K562 (cell line): ENCODE data around the gene SUPT3H. TPM values are rescaled to one million over a fixed set of nuclear protein-coding genes. Genes with fewer than 3 reads are reported as not detected.

Experiments used
- CCNT2 ChIP-seq: IDR thresholded peaks from 2 replicates; pipeline ENCODE4 v1.6.1; 2011; ENCODE audit warnings: borderline replicate concordance, low read depth, mild to moderate bottlenecking, moderate library complexity, mixed read lengths, low read length; ENCODE audit not compliant: insufficient read length; ENCODE audit errors: extremely low read depth
- E2F4 ChIP-seq: sonication (generic); formaldehyde crosslinking; IDR thresholded peaks from 2 replicates; pipeline ENCODE4 v1.8.0; 2022; ENCODE audit warnings: mild to moderate bottlenecking, low read depth, missing genetic modification reagents
- GABPA ChIP-seq: fragments of 200-800 bp; sonication (Bioruptor generic); conservative IDR thresholded peaks from 2 replicates; pipeline ENCODE4 v1.6.1; 2016; ENCODE audit warnings: low read depth, missing genetic modification characterization, missing compliant biosample characterization
- MXD1 ChIP-seq: fragments of 250-450 bp; sonication (Bioruptor Pico); IDR thresholded peaks from 2 replicates; pipeline ENCODE4 v1.8.0; 2021; ENCODE audit warnings: borderline replicate concordance, mild to moderate bottlenecking, moderate library complexity; ENCODE audit not compliant: poor library complexity, severe bottlenecking
- NONO ChIP-seq, 2 experiments: fragments of 200-400 bp in 1 of 2; fragments of 450-650 bp in 1 of 2; formaldehyde crosslinking in 1 of 2; IDR thresholded peaks; 2 replicates each; pipeline ENCODE4 v1.6.1; 2017; ENCODE audit warnings: low read depth in 2 of 2, mild to moderate bottlenecking in 2 of 2, moderate library complexity in 2 of 2, low read length in 1 of 2
- SAFB ChIP-seq: fragments of 200-400 bp; formaldehyde crosslinking; IDR thresholded peaks from 2 replicates; pipeline ENCODE4 v1.6.1; 2017; ENCODE audit warnings: low read depth, low read length, borderline replicate concordance
- TSC22D4 ChIP-seq: fragments of 450-650 bp; IDR thresholded peaks from 2 replicates; pipeline ENCODE4 v1.6.1; 2016; ENCODE audit warnings: missing genetic modification characterization, missing biosample characterization, control low read depth
- XRCC3 ChIP-seq: fragments of 450-650 bp; IDR thresholded peaks from 2 replicates; pipeline ENCODE4 v1.6.1; 2017; ENCODE audit warnings: mild to moderate bottlenecking, moderate library complexity
- ZNF121 ChIP-seq: sonication (generic); formaldehyde crosslinking; conservative IDR thresholded peaks from 2 replicates; pipeline ENCODE4 v1.8.0; 2022; ENCODE audit warnings: missing genetic modification reagents
- ZNF354B ChIP-seq: fragments of 250-450 bp; sonication (Bioruptor Pico); IDR thresholded peaks from 2 replicates; pipeline ENCODE4 v1.4.0; 2020
- ZNF785 ChIP-seq: fragments of 250-450 bp; sonication (Bioruptor Pico); IDR thresholded peaks from 2 replicates; pipeline ENCODE4 v1.4.0; 2020; ENCODE audit warnings: mild to moderate bottlenecking
- polyA plus RNA-seq, 8 experiments: library from polyadenylated mRNA; depleted of rRNA in 4 of 8; stranded (reverse) in 5 of 8; unstranded in 3 of 8; fragments of >200 nt; fragmentation: Nextera tagmentation in 2 of 8; fragmentation: Illumina TruSeq in 1 of 8; extraction: Ambion mirVana in 2 of 8; extraction: Trizol in 1 of 8; gene quantifications; 2 replicates each; pipeline versions ENCODE4 v1.2.1 to v1.2.3, GENCODE V29; 2011 to 2014; ENCODE audit warnings: inconsistent platforms in 1 of 8, missing spikeins in 1 of 8
- total RNA-seq, 7 experiments: library from RNA; depleted of rRNA in 6 of 7; stranded (reverse); fragments of >200 nt in 6 of 7; fragmentation: Illumina TruSeq in 2 of 7; extraction: Trizol in 2 of 7; gene quantifications; 2 replicates each; pipeline versions ENCODE4 v1.2.1 to v1.2.3, GENCODE V29; 2011 to 2021; ENCODE audit warnings: low replicate concordance in 1 of 7

The SUPT3H gene
- total and polyA plus RNA-seq, 9 of the 15 experiments (the other 6 are each of a cell fraction or from before 2014, with no cell fraction given), result 7.2 to 16.3 (median 11.9) TPM

DNA sequence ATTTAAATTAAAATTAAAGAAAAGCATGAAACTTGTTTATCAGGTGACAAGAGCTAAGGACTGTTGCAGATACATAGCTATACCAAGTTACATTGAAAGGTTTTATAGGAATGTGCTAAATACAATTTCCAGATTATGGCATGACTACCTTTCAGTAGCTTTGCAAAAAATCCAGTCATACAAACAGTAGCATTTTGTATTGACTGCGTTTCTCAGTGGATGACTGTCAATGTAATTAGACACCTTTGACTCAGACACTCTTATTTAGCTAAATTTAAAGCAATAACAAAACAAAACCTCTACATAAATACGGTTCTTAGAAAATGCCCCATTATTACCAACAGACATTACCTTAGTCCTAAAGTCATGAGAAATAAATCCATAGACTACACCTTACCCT, 325.4 kb downstream of the SUPT3H start (continued):
- no peak for TF ChIP-seq ZNF121 (CRISPR knock-in tag)
- TF ChIP-seq MXD1 (CRISPR knock-in tag), result no peak
- no peak for TF ChIP-seq E2F4 (CRISPR knock-in tag)
- TF ChIP-seq CCNT2, result no peak
- TF ChIP-seq SAFB, result no peak
- no peak for TF ChIP-seq ZNF785 (CRISPR knock-in tag)
- no peak for TF ChIP-seq TSC22D4 (tag)
- no peak for TF ChIP-seq ZNF354B (CRISPR knock-in tag)
- no peak for TF ChIP-seq XRCC3
- no peak for TF ChIP-seq GABPA
- TF ChIP-seq NONO (IDR thresholded peaks at IDR 0.05; ENCODE audit: low read depth in 2 of 2, low read length in 1 of 2), result no peak
